Kidney glomerular epithelial cell (primary cell): Measurements from ENCODE around the gene BCAP29.

Experiments
- DNase-seq: peaks from one replicate; lab custom pipeline; 2025; lab: John Stamatoyannopoulos, UW

The BCAP29 gene

DNA sequence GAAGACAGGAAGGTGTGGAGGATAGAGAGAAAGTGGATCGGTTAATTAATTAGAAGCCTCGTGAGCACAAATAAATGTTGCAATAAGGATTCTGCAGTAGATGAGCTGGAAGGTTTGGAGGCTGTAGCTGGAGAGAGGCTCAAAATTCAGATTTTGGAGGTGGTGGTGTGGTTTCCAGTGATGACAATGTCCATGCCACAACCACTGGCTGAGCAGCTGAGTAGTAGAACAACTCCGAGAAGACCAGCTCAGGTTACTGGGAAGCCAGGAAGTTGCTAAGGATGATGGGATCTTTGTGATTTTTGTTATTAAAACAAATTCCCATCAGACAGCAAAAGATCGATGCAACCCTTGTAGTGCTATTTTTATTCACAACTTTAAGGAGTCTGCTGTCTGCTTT is 88.2 kb downstream of the BCAP29 start:
- DNase-seq: no peak
